GM19099 (cell line): ENCODE results near the gene SCP2.

Experiments
- POLR2A ChIP-seq: IDR thresholded peaks from 3 replicates; pipeline ENCODE4 v1.6.1; 2011; ENCODE audit warnings: low read depth; ENCODE audit not compliant: insufficient read length; ENCODE audit errors: extremely low read depth

Gene SCP2

DNA sequence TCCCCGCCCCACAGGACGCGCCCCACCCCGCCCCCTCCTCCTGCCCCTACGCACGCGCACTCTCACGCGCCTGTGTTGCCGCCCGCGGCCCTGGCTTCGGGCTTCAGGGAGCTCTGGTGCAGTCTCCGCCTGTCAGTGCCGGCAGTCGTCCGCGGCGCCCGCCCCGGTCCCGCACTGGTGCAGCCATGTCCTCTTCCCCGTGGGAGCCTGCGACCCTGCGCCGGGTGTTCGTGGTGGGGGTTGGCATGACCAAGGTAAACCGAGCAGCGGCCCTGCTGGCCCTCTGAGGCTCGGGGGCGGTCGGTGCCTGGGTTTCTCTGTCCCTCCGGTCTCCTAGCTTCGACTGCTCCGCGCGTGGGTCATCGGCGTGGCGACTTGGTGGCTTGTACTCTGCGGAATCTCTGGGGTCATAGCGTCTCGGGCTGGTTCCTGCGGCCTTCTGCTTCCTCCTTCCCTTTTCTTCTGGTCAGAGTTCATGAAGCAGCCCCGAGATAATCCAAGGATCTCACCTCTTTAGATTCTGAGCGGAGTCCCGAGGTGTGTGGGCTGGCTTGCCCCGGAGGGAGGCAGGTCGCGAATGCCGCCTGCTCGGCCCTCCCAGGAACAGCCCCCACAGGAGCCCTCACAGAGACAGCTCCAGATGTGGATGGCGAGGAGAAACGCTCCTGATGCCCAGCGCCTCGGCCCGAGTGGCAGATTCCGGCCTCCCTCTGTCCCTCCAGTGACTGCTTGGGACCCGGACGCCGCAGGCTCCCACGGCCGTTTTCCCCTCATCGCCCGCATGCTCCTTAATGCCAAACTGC lies at the start of gene SCP2:
Gene SCP2, plus strand, starts transcription at position 65 of the 803 bp plus-strand sequence. Its CDS starts 121 bp downstream, at position 186.
- TF ChIP-seq POLR2A = peak; percentile 67

DNA sequence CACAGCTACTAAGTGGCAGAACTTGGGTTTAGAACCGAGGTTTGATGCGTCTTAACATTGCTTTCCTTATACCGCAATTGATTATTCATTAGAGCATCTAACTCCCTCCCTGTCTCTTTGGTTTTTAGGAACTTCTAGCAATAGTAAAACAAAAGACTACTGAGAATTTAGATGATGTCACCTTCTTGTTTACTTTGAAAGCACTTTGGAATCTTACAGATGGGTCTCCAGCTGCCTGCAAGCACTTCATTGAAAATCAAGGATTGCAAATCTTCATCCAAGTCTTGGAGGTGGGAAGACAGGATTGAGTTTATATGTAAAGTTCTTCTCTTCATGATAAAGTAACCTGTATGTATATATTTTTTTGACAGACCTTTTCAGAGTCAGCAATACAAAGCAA lies 49.5 kb upstream of the SCP2 start:
- no peak for TF ChIP-seq POLR2A

GRCh38 chr1:52880206-52880605 lies 46.9 kb upstream of the SCP2 start:
- TF ChIP-seq POLR2A = no peak

GRCh38 chr1:52887483-52887882 lies 39.6 kb upstream of the SCP2 start:
- TF ChIP-seq POLR2A = no peak

DNA sequence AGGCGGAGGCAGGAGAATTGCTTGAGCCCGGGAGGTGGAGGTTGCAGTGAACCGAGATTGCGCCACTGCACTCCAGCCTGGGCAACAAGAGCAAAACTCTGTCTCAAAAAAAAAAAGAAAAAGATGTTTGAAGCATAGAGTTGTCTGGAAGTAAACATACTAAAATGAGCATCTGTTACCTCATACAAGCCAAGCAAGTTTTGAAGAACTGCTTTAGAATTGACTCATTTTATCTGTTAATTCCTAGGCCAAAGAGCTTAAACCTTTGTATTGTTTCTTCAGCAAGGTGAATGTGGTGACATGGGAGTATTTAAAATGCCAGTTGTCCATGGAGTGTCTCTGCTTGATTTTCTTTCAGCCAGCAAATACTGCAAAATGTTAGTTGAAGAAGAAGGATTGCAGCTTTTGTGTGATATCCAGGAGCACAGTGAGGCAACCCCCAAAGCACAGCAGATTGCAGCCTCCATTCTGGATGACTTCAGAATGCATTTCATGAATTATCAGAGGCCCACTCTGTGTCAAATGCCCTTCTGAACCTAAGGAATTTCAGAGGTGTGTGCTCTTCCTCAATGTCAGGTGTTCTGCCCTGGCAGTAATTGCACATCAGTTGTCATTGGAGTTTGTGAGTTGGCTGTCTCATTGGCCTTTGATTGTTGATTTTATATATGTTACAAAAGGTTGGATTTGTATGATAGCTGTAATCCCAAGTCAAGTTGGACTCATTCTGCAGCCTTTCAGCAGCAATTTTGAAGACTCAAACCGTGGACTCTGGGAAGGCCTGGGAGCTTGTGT lies 34.5 kb upstream of the SCP2 start:
- no peak for TF ChIP-seq POLR2A

DNA sequence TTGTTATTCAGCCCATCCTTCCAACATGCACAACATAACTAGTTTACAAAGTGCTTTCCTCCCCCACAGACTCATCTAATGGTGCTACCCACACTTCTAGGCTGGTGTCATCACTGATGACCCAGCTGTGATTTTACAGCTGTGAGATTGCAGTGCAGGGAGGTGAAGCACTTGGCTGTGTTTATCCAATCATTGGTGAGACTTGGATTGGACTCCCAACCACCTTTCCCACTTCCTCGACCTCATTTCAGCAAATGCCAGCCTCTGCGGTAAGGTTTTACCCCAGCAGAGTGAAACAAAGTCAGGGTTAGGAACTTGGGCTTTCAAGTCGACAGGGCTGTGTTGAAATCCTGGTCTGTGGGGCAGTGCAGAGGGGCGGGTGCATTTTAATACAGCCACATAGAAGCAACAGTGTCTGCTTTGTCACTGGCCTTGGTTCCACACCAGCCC lies 27.6 kb upstream of the SCP2 start:
- TF ChIP-seq POLR2A = no peak

DNA sequence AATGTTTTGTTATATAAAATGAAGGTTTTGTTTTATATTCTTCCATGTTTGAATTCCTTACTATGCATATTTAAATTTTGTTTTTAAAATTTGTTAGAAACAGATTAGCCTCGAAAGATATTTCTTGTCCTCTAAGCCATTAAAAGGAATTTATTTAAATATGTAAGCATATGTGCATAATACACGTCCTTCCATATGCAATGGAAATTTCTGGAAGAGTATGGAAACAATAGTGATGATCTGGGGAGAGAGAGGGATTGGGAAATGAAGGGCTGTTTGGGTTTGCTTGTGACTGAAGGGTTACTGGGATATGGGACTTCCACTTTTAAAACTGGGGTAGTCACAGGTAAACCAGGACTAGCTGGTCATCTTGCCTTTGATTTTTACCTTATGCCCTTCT lies 26.7 kb upstream of the SCP2 start:
- no peak for TF ChIP-seq POLR2A

GRCh38 chr1:52901384-52901783 lies 25.7 kb upstream of the SCP2 start:
- no peak for TF ChIP-seq POLR2A

DNA sequence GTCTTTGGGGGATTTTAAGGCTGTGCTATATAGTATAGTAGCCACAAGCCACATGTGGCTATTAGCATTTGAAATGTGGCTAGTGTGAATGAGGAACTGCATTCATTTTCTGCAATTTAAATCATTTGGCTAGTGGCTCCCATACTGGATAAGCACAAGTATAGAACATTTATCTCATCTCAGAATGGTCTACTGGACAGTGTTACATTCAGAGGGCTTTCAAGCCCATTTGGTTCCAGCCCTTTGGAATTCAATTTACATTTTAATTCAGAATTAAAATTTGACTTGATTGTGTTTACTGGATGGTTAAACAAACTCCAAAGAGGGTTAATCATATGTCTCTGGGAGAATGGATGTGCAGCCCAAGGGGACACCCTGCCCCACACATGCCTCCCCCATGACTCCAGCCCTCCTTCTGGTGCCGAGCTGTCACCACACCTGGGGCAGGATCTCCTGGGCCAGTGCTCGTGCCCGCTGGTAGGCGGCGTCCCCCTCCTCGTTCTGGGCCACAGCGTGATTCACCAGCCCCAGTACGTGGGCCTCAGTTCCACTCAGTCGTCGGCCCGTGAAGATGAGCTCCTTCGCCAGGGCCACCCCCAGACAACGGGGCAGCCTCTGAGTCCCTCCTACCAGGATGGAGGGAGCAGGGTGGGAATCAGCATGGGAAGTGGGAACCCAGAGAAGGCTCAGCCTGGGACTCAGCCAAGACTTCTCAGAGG lies 22.7 kb upstream of the SCP2 start:
- TF ChIP-seq POLR2A = no peak

- TF ChIP-seq POLR2A = no peak
Measured at GRCh38 chr1:52904927-52905698, 22.0 kb upstream of the SCP2 start.

DNA sequence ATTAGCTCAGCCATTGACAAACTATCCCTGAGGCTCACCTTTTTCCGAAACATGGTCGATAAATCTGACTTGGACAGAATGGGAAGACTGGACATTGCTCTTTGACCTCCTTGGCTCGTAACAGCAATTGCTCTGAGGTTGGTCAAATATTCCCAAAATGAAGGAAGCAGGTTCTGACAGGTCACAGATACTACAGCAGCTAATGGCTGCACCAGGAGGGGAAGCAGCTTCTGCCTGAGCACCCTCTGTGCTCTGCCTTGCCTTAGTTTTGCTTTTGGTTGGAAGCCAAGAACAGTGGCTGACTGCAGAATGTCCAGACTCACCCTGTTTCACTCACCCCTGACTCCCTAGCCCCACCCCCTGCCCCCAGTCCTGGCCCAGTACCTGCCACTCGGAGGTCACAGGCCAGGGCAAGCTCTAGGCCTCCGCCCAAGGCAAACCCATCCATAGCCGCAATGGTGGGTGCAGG lies 20.9 kb upstream of the SCP2 start:
- TF ChIP-seq POLR2A = no peak

DNA sequence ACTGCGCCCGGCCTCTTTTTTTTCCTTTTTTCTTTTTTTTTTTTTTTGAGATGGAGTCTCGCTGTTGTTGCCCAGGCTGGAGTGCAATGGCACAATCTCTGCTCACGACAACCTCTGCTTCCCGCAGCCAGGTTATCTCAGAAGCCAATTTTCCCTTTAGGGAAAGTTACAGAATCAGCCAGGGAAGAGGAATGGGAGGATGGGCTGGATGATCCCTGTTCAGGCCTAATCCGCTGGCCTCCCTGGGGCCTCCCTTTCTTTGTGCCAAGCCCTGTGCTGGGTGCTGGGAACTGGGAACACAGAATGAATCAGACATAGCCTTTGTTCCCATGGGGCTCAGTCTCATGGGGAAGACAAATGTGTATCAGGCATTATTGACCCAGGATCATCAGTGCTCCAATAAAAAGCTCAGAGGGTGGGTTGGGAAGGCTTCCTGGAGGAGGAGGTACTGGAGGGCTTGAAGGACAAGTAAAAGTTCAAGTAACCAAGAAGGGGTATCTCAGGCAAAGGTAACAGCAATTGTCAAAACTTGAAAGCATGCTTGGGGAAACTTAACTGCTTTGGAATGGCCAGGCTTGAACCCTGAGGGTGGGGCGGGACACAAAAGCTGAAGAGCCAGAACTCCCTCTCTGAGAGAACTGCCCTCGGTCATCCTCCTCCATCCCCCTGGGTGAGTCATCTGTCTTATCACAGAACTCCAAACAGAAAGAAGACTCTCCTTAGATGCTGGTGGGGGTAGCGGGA lies 19.8 kb upstream of the SCP2 start:
- no peak for TF ChIP-seq POLR2A

GRCh38 chr1:52907812-52908153 lies 19.3 kb upstream of the SCP2 start:
- no peak for TF ChIP-seq POLR2A

DNA sequence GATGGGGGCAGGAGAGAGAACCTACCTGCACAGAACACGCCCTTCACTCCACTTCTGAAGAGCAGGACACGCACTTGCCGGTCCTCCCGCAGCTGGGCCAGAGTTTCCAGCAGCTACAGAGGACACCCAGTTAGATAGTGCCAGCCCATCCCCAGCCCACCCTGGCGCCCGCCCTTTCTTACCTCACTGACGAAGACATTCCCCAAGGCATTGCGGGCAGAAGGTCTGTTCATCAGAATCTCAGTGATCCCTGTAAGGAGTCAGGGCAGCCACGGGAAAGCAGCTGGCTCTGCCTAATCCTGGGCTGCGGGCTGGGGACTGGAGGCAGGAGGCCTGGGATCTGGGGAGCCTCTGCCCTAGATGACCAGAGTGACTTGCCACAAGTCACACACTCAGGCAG lies 15.5 kb upstream of the SCP2 start:
- no peak for TF ChIP-seq POLR2A
